GM21717 (cell line): ENCODE results near the gene VPS41.

Experiments
- ATAC-seq: cut with Tn5 transposase; IDR thresholded peaks from one replicate; pipeline ENCODE4 v1.9.1; 2021; ENCODE audit warnings: mild to moderate bottlenecking, moderate library complexity; ENCODE audit not compliant: unreplicated experiment

VPS41 gene

DNA sequence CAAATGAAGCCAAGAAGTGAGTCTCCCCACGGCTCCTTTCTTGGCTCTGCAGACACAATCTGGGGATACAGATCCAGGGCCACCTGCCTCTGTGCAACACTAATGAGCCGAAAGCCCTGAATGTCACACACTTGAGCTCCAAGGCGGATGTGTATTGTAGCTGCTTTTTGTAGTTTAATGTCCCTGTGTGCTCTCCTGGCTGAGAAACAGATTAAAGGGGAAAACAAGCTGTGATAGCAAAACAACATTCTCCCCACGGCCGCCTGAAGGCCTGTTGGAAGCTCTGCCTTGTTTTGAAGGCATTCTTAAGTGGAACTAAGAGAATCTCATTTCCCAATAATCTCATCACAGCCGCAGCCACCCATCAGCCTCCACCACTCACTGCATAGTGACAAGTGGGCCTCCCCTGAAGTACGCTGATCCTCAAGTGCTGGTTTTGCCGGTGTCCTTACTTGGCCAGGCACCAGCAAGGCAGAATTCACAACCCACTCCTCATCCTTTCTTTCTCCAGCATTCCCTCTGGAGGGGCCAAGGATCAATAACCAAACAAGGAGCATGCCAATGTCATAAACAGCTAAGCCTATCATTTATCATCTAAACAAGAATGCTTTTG lies 233.4 kb downstream of the VPS41 start:
- ATAC-seq: no peak

DNA sequence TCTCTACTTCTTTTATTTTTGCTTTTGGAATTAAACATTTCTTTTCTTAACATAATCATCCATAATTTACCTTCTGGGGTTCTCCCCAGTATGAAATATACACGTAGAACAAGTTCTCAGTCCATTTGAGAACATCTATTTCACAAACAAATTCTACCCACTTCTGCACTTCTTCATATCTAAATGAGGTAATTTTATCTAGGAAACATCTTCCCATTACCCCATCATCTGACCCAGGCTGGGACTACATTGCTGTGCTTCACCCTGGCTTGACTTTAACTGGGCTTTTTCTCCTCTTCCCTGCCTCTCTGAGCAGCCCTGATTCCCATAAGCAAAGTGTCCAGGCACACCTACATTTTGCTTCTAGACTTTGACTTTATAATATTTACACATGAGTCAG lies 234.5 kb downstream of the VPS41 start:
- no peak for ATAC-seq

DNA sequence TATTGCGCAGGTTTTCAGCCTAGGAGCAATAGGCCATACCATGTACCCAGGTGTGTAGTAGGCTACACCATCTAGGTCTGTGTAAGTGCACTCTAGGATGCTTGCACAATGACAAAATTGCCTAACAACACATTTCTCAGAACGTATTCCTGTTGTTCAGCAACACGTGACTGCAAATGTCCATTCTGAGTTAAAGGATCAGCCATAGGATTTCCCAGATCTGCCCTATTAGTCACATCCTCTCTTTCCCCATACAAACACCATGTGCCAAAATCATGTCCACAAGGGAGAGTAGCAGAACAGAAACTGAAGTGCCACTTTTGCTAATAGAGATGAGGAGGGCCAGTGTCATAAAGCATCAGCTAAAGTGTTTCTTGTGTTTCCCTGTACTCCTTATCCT lies 235.2 kb downstream of the VPS41 start:
- no peak for ATAC-seq
